Osteoblast (primary cell): Measurements from ENCODE around the gene DYSF. TPM values are rescaled to one million over a fixed set of nuclear protein-coding genes. Genes with fewer than 3 reads are reported as not detected.

ENCODE experiments used
- DNase-seq: peaks from one replicate; pipeline ENCODE4 v3.0.0; 2011; ENCODE audit warnings: low spot score, mixed read lengths; ENCODE audit not compliant: insufficient read length; ENCODE audit errors: missing footprints
- H2AFZ ChIP-seq: 2 replicates; pipeline ENCODE4 v1.6.0; 2011; ENCODE audit warnings: mild to moderate bottlenecking, low read length
- H3K27ac ChIP-seq: 2 replicates; pipeline ENCODE4 v1.5.1; 2011; ENCODE audit warnings: mild to moderate bottlenecking, low read depth, low read length, moderate library complexity
- H3K27me3 ChIP-seq: 2 replicates; pipeline ENCODE4 v1.6.0; 2012; ENCODE audit warnings: mild to moderate bottlenecking, control low read depth, inconsistent platforms, low read length, moderate library complexity; ENCODE audit not compliant: insufficient read depth
- H3K36me3 ChIP-seq: 2 replicates; pipeline ENCODE4 v1.5.1; 2011; ENCODE audit warnings: mild to moderate bottlenecking, low read length, control low read depth, moderate library complexity; ENCODE audit not compliant: insufficient read depth
- H3K4me1 ChIP-seq: 2 replicates; pipeline ENCODE4 v1.5.1; 2011; ENCODE audit warnings: mild to moderate bottlenecking, low read length, control low read depth, moderate library complexity; ENCODE audit not compliant: insufficient read depth
- H3K4me2 ChIP-seq: 2 replicates; pipeline ENCODE4 v1.6.0; 2011; ENCODE audit warnings: mild to moderate bottlenecking, low read length; ENCODE audit not compliant: insufficient read depth
- H3K4me3 ChIP-seq: fragments of 200-600 bp; sonication (generic); 3 replicates; pipeline ENCODE4 v1.5.1; 2012; ENCODE audit warnings: mild to moderate bottlenecking, low read length, inconsistent platforms; ENCODE audit not compliant: insufficient read depth
- H3K79me2 ChIP-seq: 2 replicates; pipeline ENCODE4 v1.6.0; 2012; ENCODE audit warnings: mild to moderate bottlenecking, low read length, control low read depth, inconsistent platforms; ENCODE audit not compliant: insufficient read depth
- H3K9me3 ChIP-seq: 2 replicates; pipeline ENCODE4 v1.5.1; 2011; ENCODE audit warnings: low read depth, low read length, control low read depth
- H4K20me1 ChIP-seq: 2 replicates; pipeline ENCODE4 v1.6.0; 2012; ENCODE audit warnings: mild to moderate bottlenecking, low read length, control low read depth; ENCODE audit not compliant: insufficient read depth
- CTCF ChIP-seq: IDR thresholded peaks from 2 replicates; pipeline ENCODE4 v1.5.1; 2011; ENCODE audit warnings: mild to moderate bottlenecking, low read depth, low read length, moderate library complexity; ENCODE audit errors: extremely low read depth
- total RNA-seq: library from RNA; depleted of rRNA; stranded (reverse); fragments of >200 nt; gene quantifications from 2 replicates; pipeline ENCODE4 v1.2.3, GENCODE V29; 2012

The DYSF gene
- total RNA-seq, 1 donor: 4.3 TPM

DNA sequence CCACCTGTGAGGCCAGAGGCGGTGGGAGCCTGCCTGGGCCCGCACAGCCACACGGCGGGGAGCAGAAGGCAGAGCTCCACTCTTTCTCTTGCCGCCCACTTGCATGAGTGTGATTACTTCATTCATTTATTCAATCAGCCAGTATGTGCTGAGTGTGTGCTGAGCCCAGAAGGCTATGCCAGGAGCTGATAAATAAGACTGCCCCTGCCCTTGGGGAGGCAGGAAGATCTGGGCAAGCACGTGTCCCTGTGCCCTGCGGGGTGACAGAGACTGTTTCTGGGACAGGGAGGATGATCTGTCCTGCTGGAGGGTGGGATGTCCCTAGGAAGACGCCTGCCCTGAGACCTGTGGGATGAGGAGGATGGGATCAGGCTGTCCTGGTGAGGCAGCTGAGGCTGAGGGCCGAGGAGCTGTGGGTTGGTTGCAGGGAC is 250.8 kb downstream of the DYSF start:
- no peaks in the 10 kb centered on the region for H3K36me3 ChIP-seq
- no peak for TF ChIP-seq CTCF
- peaks cover 9% of the 10 kb centered on the region for H3K4me1 ChIP-seq
- H2AFZ ChIP-seq: no peak overlapping the region
- H3K27ac ChIP-seq: no peak overlapping the region
- H3K27me3 ChIP-seq: peaks cover 41% of the 10 kb centered on the region
- no peaks in the 10 kb centered on the region for H4K20me1 ChIP-seq
- no peaks in the 10 kb centered on the region for H3K79me2 ChIP-seq
- H3K4me2 ChIP-seq: no peak overlapping the region
- H3K9me3 ChIP-seq: no peaks in the 10 kb centered on the region
- no peak overlapping the region for H3K4me3 ChIP-seq
- DNase-seq: no peak

DNA sequence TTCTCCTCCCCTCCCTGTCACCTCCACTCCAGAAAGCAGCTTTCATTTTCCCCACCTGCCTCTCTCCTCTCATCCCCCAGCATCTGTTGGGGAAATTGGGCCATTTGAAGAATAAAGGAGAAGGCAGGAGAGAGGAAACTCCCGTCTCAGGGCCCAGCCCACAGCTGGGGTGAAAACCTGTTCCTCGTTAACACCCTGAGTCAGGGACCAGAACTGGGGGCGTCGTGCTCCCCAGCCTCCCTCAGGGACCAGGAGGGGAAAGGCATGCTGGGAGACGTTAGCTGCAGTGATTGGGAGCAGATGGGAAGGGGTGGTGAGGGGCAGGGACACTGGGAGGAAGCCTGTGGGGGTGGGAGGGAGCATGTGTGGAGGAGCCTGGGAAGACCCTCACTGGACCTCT is 251.3 kb downstream of the DYSF start:
- no peak for DNase-seq
- no peak overlapping the region for H2AFZ ChIP-seq
- H3K27ac ChIP-seq: no peak overlapping the region
- no peak overlapping the region for H3K4me3 ChIP-seq
- peaks cover 38% of the 10 kb centered on the region for H3K27me3 ChIP-seq
- no peaks in the 10 kb centered on the region for H3K9me3 ChIP-seq
- H4K20me1 ChIP-seq: no peaks in the 10 kb centered on the region
- peaks cover 9% of the 10 kb centered on the region for H3K4me1 ChIP-seq
- no peaks in the 10 kb centered on the region for H3K79me2 ChIP-seq
- no peak for TF ChIP-seq CTCF
- no peaks in the 10 kb centered on the region for H3K36me3 ChIP-seq
- H3K4me2 ChIP-seq: no peak overlapping the region

GRCh38 chr2:71705171-71705960 is 252.0 kb downstream of the DYSF start:
- no peak for TF ChIP-seq CTCF
- Histone ChIP-seq H4K20me1 (no peaks in the 10 kb centered on the region), H3K36me3 (no peaks in the 10 kb centered on the region), H3K79me2 (no peaks in the 10 kb centered on the region), H3K4me3 (no peak overlapping the region), H3K4me2 (no peak overlapping the region), H2AFZ (no peak overlapping the region), H3K9me3 (no peaks in the 10 kb centered on the region), H3K27me3 (peaks cover 41% of the 10 kb centered on the region), H3K27ac (no peak overlapping the region), H3K4me1 (peaks cover 9% of the 10 kb centered on the region)
- DNase-seq: no peak

DNA sequence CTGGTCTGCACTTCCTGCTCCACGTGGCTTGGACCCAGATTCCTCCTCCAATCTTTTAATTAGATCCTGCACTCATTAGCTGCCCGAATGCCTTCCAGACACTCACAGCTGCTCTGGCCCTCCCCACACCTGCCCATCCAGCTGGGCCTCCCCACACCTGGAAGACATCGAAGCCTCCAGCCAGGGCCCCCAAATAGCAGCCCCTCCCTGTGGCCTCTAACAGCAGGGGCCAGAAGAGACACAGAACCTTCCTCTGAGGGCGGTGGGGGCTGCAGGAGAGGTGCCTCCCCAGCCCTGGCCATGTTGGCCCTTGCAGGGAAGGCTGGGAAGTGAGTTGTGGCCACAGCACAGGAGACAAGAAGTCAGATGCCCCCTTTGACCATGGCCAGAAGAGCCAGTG is 252.8 kb downstream of the DYSF start:
- Histone ChIP-seq H3K4me3 (no peak overlapping the region), H3K4me1 (peaks cover 4% of the 10 kb centered on the region), H3K4me2 (no peak overlapping the region), H3K9me3 (no peaks in the 10 kb centered on the region), H3K27me3 (peaks cover 41% of the 10 kb centered on the region), H3K27ac (no peak overlapping the region), H3K79me2 (no peaks in the 10 kb centered on the region), H4K20me1 (no peaks in the 10 kb centered on the region), H3K36me3 (no peaks in the 10 kb centered on the region), H2AFZ (no peak overlapping the region)
- no peak for DNase-seq
- TF ChIP-seq CTCF: no peak
